Stomach (tissue), 4 donors: Measurements from ENCODE around the gene PFDN6.

Source experiments
- POLR2A ChIP-seq, 4 donors: fragments of 450-650 bp; IDR thresholded peaks; one replicate each; pipeline ENCODE4 v1.6.1; 2016; ENCODE audit warnings: antibody characterized with exemption in 4 of 4, control low read depth in 2 of 4, mild to moderate bottlenecking in 1 of 4, moderate library complexity in 1 of 4
- POLR2AphosphoS5 ChIP-seq, 3 donors: sonication (generic); formaldehyde crosslinking; IDR thresholded peaks; one replicate each; pipeline ENCODE4 v1.6.1; 2016; ENCODE audit warnings: antibody characterized with exemption in 3 of 3
- TF ChIP-seq, protein P1 (sequence below), 7 experiments: fragments of 450-650 bp in 4 of 7; fragments of 200-600 bp in 3 of 7; sonication (generic) in 3 of 7; IDR thresholded peaks; one replicate each; pipeline ENCODE4 v1.5.1; 2016 to 2019; ENCODE audit warnings: antibody characterized with exemption in 7 of 7, control low read depth in 2 of 7, mild to moderate bottlenecking in 1 of 7

DNA sequence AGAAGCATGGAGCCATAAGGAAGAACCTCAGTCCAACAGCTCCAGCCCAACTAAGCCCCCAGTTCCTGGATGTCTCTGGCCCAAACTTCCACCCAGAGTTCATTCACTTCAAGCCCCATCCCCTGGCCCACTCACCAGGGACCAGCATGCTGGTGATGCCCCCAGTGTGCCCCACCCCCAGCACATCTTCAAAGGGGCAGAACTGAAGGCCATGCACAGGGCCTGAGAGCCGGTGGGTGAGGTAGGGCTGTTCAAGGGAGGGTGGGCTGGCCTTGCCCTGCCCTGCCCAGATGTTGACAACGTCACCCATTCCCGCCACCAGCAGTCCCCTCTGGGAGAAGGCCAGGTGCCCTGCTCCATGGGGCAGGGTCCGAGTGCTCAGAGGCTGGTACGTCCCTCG, 8.9 kb upstream of the PFDN6 start:
- TF ChIP-seq, protein P1, sequence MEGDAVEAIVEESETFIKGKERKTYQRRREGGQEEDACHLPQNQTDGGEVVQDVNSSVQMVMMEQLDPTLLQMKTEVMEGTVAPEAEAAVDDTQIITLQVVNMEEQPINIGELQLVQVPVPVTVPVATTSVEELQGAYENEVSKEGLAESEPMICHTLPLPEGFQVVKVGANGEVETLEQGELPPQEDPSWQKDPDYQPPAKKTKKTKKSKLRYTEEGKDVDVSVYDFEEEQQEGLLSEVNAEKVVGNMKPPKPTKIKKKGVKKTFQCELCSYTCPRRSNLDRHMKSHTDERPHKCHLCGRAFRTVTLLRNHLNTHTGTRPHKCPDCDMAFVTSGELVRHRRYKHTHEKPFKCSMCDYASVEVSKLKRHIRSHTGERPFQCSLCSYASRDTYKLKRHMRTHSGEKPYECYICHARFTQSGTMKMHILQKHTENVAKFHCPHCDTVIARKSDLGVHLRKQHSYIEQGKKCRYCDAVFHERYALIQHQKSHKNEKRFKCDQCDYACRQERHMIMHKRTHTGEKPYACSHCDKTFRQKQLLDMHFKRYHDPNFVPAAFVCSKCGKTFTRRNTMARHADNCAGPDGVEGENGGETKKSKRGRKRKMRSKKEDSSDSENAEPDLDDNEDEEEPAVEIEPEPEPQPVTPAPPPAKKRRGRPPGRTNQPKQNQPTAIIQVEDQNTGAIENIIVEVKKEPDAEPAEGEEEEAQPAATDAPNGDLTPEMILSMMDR (IDR thresholded peaks at IDR 0.05) = no peak
- no peak for TF ChIP-seq POLR2A (IDR thresholded peaks at IDR 0.05)
- TF ChIP-seq POLR2AphosphoS5 (IDR thresholded peaks at IDR 0.05) = no peak
